Kidney glomerular epithelial cell (primary cell): ENCODE data around the gene INPP4B.
A peak's percentile ranks its signal among the peaks of the same experiment; 100 is the strongest.
"Not testable (repeated sequence)": the region's sequence is repeated elsewhere in the genome, so short reads cannot be mapped to it uniquely, and the experiment has no call there.

ENCODE experiments used
- DNase-seq: peaks from one replicate; lab custom pipeline; 2025; lab: John Stamatoyannopoulos, UW

INPP4B gene

DNA sequence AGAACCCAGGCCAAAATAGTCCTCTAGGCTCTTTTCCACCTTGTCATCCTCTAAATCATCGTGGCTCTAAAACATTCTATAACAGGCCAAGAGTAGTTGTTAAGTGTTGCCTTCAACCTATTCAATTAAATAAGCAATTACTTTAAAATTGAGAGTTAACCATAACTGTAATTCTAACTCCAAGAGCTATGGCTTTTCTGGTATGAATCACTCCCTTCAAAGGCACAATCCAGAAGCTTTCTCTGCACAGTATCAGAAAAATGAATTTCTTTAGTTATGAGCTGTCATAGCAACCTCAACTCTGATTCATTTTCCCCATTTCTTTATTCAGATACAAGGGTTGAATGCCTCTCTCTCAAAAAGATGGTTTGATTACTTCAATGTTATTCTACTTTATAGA lies 21.7 kb downstream of the INPP4B start:
- no peak for DNase-seq

- DNase-seq = no peak
Observed at GRCh38 chr4:142823796-142824195, 22.3 kb downstream of the INPP4B start.

DNA sequence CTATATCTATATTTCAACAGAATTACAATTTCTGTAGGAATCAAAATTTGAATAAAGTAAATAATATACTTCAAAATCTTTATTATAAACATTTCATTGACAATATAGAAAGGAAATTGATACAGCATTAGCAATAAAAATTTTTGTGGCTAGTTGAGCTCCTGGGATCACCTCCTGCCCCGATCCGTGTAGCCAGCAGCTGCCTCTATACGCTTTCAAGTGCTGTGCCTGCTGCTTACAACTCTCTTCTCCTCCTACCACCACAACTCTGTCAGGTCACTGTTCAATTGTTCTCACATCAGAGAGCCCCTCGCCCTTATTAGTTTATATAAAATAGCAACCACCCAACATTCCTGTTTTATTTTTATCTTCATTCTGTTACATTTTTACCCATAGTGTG lies 27.6 kb downstream of the INPP4B start:
- DNase-seq = no peak

DNA sequence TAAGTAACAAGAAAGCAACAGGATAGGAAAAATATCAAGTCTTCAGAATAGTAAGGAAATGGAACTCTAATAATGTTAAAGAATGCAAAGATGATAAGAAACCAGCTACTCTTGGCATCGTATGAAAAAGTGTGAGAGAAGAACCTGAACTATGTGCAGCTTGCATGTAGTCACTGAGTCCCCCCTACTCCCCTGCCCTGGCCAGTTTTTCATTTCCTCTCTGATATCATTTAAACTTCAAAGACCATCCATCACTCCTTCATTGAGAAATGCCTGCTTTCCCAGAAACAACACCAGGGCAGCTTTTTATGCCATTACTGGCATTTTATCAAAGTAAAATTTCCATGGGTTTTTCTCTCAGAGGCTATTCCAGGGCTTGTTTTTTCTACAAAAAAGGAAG lies 28.1 kb downstream of the INPP4B start:
- DNase-seq = no peak

DNA sequence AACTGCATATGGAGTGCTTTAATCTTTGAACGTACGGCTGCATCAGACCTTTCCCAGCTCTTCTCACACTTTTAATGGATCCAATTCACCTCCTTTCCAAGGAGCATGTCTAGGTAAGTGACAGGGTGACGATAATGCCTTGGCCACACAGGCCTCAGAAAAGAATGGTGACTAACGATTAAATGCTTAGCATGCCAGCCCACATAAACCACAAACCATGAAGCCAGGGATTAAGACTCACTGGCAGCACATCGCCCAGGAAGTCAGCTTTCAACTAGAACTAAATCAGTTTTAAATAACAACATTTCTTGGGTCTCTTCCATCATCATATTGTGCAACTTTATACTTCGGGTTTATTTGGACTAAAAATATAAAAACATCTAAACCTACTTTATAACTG lies 28.7 kb downstream of the INPP4B start:
- peak; percentile 76 for DNase-seq

DNA sequence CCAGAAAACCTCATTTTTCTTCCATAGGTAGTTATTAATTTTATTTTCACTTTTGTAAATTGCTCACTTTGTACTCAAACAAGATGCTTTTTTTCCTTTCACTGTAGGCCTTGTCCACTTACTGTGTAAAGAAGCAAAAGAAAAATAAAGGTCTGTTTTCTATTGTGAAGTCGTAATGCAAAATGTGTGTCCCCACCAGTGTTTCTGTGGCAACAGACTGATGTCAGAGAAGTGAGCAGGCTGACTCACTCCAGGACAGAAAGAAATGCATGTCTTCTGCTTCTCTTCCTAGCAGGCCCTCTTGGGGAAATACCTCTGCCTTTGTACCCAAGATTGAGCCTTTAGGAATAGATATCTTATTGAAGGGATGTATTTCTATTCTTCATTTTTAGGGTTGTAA lies 30.3 kb downstream of the INPP4B start:
- peak; percentile 55 for DNase-seq

- no peak for DNase-seq
Observed at GRCh38 chr4:142813388-142813787, 32.7 kb downstream of the INPP4B start.

- no peak for DNase-seq
Observed at GRCh38 chr4:142812091-142812490, 34.0 kb downstream of the INPP4B start.

GRCh38 chr4:142811034-142811433 lies 35.1 kb downstream of the INPP4B start:
- no peak for DNase-seq

GRCh38 chr4:142809559-142809958 lies 36.5 kb downstream of the INPP4B start:
- DNase-seq = no peak

GRCh38 chr4:142803879-142804278 lies 42.2 kb downstream of the INPP4B start:
- not testable (repeated sequence) for DNase-seq

- DNase-seq = no peak
Observed at GRCh38 chr4:142801966-142802365, 44.1 kb downstream of the INPP4B start.

GRCh38 chr4:142781114-142781513 lies 65.0 kb downstream of the INPP4B start:
- DNase-seq = no peak

DNA sequence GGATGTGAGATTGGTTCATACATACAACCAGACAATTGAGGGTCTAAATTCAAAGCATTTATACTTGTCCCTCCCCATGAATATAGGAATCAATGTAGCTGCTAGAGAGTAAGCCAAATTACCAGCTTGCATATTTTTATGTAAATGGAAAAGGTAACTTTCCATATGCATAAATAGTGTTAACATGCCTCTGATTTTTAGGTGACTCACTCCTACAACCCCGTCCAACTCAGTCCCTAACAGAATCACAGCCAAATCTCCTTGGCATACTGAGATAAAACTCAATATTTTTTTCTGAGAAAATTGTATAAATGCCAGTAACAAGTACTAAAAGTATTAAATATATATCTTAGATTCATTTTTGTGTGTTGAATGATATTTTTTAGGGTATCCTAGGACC lies 67.2 kb downstream of the INPP4B start:
- no peak for DNase-seq

- no peak for DNase-seq
Observed at GRCh38 chr4:142778430-142778829, 67.7 kb downstream of the INPP4B start.

DNA sequence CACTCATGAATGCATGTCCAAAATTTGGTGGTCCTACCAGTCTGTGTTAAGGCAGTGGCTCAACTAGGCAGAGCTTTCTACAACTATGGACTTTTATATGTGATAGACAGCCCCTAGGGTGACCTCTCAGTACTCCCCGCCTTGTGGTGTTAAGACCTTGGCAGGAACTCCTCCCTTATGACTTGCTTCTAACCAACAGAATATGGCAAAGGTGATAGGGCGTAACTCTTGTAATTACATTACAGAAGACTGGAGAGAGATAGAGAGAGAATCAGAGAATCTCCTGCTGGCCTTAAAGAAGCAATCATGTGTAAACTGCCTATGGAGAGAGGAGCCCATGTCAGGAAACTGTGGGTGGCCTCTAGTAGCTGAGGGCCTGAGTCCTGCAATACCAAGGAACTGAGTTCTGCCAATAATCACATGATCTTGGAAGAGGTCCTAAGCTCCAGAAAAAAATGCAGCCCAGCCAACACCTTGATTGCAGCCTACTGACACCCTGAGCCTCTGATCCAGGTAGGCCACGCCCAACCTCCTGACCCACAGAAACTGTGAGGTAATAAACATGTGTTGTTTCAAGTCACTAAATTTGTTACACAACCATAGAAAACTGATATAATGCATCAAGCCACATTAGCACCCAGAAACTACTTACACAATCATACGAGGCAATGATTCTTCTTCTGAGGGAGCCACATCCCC lies 68.9 kb downstream of the INPP4B start:
- no peak for DNase-seq

GRCh38 chr4:142776026-142776425 lies 70.1 kb downstream of the INPP4B start:
- no peak for DNase-seq

DNA sequence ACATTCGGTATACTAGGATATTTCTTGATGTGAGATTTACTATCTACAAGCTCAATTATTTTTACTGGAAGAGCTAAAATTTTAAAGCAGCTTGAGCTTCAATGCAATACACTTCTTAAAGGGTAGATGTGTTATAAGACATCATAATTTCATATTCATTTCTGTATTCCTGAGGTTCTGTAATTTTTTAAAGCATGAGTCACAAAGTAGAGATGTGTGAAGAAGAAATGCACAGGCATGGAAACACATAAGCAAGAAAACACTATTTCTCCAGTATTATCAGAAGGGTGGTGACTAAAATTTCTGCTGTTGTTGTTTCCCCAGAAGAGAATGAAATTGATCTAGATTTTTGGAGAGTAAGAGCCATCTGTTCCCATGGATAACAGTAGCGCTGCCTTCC lies 72.6 kb downstream of the INPP4B start:
- no peak for DNase-seq

DNA sequence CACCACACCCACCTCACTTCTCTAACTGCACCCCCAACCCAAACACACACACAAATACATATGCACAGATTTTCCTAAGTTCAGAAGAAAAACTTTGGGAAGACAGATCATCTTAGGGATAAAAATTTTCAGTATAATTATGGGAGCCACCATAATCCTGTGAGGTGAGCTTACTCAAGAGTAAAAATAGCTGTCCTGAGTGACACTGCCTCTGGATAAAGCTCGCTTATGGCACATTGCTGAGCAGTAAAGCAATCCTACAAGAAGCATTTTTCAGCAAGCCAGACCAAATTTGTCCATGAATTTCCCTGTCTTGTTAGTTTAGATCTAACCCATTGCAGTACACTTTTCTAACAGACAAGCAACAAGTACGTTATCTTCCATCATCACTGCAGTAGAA lies 83.8 kb downstream of the INPP4B start:
- DNase-seq = no peak

GRCh38 chr4:142752202-142752786 lies 93.8 kb downstream of the INPP4B start:
- DNase-seq = no peak

DNA sequence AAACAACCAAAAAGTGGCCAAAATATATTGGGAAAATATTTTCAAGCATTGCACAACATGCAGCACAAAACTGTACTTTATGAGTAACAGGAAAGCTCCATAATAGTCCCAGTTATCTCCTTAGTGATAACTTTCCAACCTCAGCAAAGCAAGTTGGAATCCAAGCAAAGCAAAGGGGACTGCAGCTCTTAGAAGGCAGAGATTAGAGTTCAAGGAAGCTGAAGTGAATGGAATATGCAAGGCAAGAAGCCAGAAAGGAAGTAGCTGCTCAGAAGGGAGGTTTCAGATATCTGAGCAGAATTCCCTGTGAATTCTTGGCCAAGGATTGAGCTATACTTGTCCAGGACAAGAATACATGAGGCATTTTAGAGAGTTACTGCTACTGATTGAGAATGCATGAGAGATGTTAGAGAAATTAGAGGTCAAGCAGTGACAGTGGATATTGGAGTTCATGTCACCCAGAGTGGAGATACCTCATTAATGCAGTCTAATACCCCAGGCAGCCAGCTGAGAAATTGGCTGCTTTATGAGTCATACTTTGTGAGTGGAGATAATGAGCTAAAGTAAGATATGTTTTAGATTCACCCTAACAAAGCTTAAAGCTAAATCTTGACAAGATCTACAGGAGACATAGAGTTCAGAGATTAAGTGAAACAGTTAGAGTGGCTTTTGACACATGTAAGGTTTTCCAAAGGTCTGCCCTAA lies 102.8 kb downstream of the INPP4B start:
- no peak for DNase-seq

- DNase-seq = no peak
Observed at GRCh38 chr4:142741995-142742394, 104.1 kb downstream of the INPP4B start.

DNA sequence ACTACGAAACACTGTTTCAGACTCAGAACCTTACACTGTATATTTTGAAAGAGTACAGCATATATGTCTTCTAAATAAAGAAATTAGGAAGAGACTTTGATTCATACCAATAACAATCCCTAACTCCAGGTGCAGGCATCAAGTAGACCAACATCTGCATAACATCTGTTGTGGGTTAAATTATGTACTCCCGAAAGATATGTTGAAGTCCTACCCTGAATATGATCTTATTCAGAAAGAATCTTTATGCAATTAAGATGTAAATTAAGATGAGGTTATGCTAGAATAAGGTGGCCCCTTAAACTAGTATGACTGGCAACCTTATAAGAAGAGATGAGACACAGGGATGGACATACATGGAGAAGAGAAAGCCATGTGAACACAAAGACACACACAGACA lies 117.9 kb downstream of the INPP4B start:
- DNase-seq = no peak
